HT-29 (cell line): ENCODE data around the gene PDGFB. TPM values are rescaled to one million over a fixed set of nuclear protein-coding genes. Genes with fewer than 3 reads are reported as not detected.

ENCODE experiments used
- DNase-seq: peaks from one replicate; pipeline ENCODE4 v3.0.0-alpha.2; 2015; ENCODE audit warnings: low spot score
- total RNA-seq: library from RNA; depleted of rRNA; stranded (reverse); fragments of >200 nt; shearing (Covaris generic); gene quantifications from 2 replicates; pipeline ENCODE4 v1.2.3, GENCODE V29; 2014

PDGFB gene
- total RNA-seq, 1 experiment from 2014 or later, result 12.4 TPM

DNA sequence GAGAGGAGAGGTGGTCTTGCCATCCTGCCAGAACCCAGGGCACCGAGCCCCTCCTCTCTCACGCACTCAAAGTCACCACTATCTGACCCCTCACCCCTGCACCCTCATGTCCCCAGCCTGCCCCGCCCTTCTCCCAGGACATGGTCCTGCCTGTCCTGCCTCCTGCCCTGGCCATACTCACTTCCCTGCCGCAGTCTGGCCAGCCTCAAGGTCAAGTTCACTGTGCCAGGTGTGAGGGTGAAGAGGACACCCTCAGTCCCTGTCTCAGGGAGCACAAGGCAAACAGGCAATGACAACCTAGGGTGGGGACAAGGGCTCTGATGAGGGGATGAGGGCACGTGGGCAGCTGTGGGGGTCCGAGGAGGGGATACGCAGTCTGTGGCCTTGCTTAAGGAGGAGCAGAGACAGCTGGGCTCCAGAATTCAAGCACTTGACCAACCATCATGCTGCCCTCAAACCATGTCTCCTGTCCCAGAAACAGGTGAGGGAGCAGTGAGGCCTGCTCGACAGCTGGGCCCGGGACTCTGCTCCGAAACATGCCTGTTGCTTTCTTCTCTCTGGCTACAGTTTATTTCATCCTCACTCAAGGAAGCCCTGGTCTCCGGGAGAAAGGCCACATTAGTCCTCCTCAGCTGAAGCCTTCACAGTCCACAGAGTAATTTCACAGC is 36.6 kb downstream of the PDGFB start:
- no peak for DNase-seq

GRCh38 chr22:39207141-39208012 is 37.4 kb downstream of the PDGFB start:
- DNase-seq, result peak; percentile 74

DNA sequence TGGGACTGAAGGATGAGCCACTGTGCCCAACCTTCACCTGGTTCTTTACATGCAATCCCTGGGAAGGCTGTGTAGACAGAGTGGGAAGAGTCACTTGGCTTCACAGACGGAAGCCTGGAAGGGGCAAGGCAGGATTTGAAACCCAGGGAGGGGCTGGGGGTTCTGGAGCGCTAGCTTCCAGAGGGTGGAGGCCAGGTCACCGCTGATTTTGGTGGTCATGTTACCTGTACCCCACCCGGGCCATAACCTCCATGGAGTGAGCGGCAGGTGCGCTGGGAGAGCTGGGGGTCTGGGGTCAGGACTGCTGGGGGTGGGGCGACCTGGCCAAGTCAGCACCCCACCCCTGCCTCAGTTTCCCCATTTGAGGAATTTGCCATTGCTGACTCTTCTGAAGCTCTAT is 38.3 kb downstream of the PDGFB start:
- DNase-seq, result no peak

- DNase-seq, result peak; percentile 51
Measured at GRCh38 chr22:39205344-39206021, 39.3 kb downstream of the PDGFB start.

GRCh38 chr22:39204216-39204615 is 40.6 kb downstream of the PDGFB start:
- DNase-seq, result no peak

- DNase-seq, result no peak
Measured at GRCh38 chr22:39197578-39197977, 47.2 kb downstream of the PDGFB start.

DNA sequence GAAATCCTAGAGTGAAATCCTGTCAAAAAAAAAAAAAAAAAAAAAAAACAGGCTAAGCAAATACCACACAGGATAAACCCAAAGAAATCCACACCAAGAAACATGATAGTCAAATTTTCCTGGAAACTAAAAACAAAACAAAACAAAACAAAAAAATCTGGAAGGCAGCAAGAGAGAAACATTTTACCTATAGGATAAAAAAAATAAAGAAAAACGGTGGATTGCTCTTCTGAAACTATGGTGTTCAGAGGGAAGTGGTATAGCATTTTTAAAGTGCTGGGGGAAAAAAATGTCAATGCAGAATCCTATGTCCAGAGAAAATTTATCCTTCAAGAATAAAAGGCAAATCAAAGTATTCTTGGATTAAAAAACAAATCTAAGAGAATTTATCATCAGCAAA is 50.7 kb downstream of the PDGFB start:
- DNase-seq, result no peak

DNA sequence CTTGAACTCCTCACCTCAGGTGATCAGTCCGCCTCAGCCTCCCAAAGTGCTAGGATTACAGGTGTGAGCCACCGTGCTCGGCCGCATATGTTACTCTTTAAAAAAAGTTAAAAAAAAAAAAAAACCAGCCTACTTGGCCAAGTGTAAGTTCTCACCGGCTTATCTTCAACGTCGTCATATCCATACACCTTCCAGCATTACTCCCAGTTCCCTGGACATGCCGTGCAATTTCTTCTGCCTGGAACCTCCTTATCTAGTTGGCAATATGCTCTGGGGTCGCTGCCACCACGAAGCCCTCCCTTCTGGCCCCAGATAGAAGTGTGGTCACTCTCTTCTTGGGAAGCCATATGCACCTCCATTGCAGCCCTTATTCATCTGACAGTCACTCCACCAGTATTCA is 56.0 kb downstream of the PDGFB start:
- DNase-seq, result no peak

GRCh38 chr22:39185601-39186012 is 59.2 kb downstream of the PDGFB start:
- no peak for DNase-seq

DNA sequence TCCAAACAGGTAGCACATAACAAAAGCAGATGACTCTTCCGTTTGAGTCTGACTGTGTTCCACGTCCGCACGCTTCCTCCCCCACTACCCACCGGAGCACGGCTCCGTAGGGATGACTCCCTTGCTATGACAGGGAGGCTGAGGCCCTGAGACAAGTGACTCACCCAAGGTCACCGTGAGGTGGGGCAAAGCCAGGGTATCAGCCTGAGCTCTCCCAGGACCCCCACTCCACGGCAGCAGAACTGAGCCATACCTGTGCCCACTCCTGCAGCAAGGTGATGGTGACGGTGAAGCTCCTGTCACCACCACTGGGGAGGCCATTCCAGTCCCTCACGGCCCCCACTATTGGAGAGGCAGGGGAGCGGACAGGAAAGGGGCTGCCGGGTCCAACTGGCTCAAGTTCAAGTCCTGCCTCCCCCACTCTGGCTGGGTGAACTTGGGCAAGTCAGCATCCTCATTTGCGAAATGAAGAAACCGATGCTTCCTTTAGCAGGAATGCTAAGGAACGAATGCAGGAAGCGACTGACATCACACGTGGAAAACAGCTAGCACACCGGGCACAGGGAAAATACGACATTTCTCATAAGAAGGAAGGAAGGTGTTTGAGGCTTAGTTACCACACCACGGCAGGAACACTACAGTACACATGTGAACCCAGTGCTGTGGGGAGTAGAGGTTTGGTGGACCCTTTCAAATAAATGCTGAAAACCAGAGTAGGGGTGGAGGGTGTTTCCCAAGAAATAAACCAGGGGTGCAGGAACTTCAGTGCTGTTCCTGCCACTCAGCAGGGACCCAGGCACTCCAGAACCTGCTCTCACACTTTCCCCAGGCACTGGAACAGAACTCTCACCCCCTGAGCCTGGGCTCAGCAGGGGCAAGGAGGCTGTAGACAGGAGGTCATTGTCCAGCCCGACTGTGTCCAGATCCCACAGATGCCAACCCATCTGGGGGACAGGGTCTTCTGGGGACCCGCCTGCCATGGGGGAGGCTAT is 59.9 kb downstream of the PDGFB start:
- DNase-seq, result no peak

- no peak for DNase-seq
Measured at GRCh38 chr22:39183991-39184585, 60.7 kb downstream of the PDGFB start.

DNA sequence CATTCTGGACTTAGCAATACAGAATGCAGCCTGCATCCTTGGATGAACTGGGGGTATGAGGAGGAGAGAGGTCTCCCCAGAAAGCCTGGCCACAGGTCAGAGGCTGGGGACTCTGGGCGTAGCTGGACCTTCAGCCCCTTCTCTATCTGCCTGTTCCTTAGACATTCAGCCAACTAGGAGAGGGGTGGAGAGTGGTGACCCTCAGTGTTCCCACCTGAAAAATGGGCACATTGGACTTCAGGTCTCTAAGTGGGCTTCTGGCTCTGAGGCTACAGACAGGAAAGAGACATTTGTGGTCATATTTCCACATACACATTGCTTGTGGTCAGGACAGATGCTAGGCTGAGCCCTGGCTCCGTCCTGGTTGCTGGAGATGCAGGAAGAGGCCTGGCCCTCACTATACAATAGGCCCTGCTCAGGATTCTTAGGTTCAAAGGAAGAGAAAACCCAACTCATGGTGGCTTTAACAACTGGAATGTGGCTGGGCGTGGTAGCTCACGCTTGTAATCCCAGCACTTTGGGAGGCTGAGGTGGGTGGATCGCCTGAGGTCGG is 62.2 kb downstream of the PDGFB start:
- no peak for DNase-seq

DNA sequence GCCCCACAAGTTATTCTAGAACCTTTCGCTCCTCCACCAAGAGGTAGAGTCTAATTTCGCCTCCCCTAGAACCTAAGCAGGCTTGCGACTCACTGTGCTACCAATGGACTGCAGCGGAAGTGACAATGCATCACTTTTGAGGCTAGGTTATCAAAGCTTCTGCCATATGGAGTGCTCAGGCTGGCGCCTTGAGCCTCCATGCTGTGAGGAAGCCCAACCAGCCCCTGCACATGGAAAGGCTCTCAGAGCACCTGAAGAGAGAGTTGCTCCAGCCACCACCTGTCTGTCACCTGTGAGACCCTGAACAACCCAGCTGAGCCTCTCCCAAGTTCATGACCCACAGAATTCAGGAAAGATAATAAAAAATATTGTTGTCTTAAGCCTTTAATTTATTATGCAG is 63.0 kb downstream of the PDGFB start:
- DNase-seq, result no peak

DNA sequence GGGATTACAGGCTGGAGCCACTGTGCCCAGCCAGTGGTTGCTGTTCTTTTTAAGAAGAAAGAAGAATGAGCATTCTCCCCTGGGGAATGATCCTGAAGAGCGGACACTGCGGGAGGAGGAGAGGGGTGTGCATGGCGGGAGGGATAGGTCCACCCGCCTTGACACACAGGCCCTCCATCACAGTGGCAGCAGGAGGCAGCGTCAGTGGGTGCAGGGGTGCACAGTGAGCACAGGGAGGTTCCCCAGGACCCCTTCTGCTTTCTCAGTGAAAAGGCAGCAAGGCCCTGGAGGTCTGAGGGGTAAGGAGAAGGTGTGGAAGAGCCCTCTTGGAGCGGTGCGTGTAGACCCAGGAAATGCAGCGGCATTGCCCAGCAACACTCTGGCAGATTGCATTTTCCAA is 63.4 kb downstream of the PDGFB start:
- DNase-seq, result no peak

DNA sequence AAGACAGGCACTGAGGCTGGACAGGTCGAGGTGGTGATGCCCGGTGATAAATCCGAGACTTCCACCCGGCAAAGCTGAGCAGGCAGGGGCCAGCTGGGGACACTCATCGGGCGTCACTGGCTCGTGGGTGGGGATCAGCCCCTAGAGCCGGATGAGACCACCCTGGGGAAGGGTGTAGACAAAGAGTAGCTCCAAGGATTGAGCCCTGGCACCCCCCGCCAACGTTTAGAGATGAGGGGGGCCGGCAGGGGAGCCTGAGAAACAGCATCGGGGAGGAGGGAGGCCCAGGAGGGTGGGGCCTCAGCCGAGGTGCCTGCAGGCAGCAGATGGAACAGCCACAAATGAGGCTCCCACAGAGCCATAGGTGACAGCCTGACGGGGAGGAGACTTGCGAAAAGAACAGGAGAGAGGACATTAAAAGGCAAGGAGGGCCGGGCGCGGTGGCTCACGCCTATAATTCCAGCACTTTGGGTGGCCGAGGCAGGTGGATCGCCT is 64.9 kb downstream of the PDGFB start:
- DNase-seq, result no peak

- DNase-seq, result no peak
Measured at GRCh38 chr22:39179401-39179827, 65.4 kb downstream of the PDGFB start.

GRCh38 chr22:39178206-39179111 is 66.3 kb downstream of the PDGFB start:
- no peak for DNase-seq

DNA sequence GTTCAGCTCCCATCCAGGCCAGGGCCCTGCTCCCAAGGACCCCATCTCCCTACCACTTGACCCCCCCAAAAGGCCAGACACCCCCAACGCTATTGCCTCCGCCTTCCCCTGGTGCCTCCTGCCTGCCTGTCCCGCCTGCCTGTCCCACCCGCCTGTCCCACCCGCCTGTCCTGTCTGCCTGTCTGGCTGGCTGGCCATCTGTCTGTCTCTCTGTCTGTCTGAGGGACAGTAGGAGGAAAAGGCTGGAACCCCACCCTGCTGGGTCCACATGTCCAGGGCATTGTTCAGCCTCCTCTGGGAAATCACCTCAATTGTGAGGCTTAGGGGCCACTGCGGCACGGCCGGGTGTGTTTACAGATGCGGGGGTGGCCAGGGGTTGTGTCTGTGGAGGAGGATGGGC is 67.0 kb downstream of the PDGFB start:
- no peak for DNase-seq

GRCh38 chr22:39177456-39177775 is 67.4 kb downstream of the PDGFB start:
- DNase-seq, result no peak
